ENCODE results near the gene SNF8. TPM values are rescaled to one million over a fixed set of nuclear protein-coding genes. Genes with fewer than 3 reads are reported as not detected.

The SNF8 gene
- polyA plus RNA-seq, 3 donors, result 91.6 to 162 (median 145) TPM

- 8% methylated on average over 2 of the region's 2 CpGs for WGBS (ENCODE audit: insufficient coverage)
- Mint-ChIP-seq H3K36me3 (peaks cover 0 to 6% of the 10 kb centered on the region in 2 donors), H3K27me3 (ENCODE audit: low read depth in 3 of 3) (peaks cover 55 to 73% (median 65%) of the 10 kb centered on the region in 3 donors), H3K4me3 (peak overlapping the region in 1 of 2 donors; percentile 88), H3K4me1 (no peaks in the 10 kb centered on the region), H3K27ac (no peak overlapping the region), H3K9me3 (peaks cover 0 to 7% (median 5%) of the 10 kb centered on the region in 7 donors)
- DNase-seq, result no peak
- H2AFZ ChIP-seq (ENCODE audit: insufficient read depth, low read depth, low read length, poor library complexity, severe bottlenecking), result no peak overlapping the region
- no peaks in the 10 kb centered on the region for H3K36me3 ChIP-seq (replicated peaks in 1 of 2; ENCODE audit: control insufficient read depth in 1 of 2, insufficient read depth in 2 of 2, low read length in 2 of 2)
- no peaks in the 10 kb centered on the region for H4K20me1 ChIP-seq (ENCODE audit: insufficient read depth, low read length)
- no peak overlapping the region for H3K4me2 ChIP-seq (replicated peaks; ENCODE audit: extremely low read depth, low read length, poor library complexity, severe bottlenecking)
- intact Hi-C loops (cut with micrococcal nuclease), result no loop called here
- H3K27me3 ChIP-seq (ENCODE audit: control insufficient read depth in 2 of 2, insufficient read depth in 2 of 2, low read length in 2 of 2), result peaks cover 57 to 82% of the 10 kb centered on the region in 2 donors
- H3K4me3 ChIP-seq (replicated peaks in 1 of 3; ENCODE audit: low read depth in 2 of 3, low read length in 3 of 3), result no peak overlapping the region
- TF ChIP-seq CTCF (IDR thresholded peaks at IDR 0.05), result no peak
- H3K27ac ChIP-seq (ENCODE audit: low read depth in 1 of 2, low read length in 2 of 2), result no peak overlapping the region
- H3K79me2 ChIP-seq (ENCODE audit: insufficient read depth, low read length), result no peaks in the 10 kb centered on the region
- H3K9ac ChIP-seq (ENCODE audit: insufficient read depth, low read length, poor library complexity, severe bottlenecking), result no peak overlapping the region
- H3K9me3 ChIP-seq (replicated peaks in 1 of 2; ENCODE audit: control insufficient read depth in 1 of 2, insufficient read depth in 1 of 2, low read length in 2 of 2), result peaks cover 0 to 7% of the 10 kb centered on the region in 2 donors
- H3K4me1 ChIP-seq (ENCODE audit: control insufficient read depth in 1 of 2, insufficient read depth in 2 of 2, low read length in 2 of 2), result peaks cover under 1 to 3% of the 10 kb centered on the region in 2 donors
Observed at GRCh38 chr17:48990882-48991357, 46.3 kb upstream of the SNF8 start.

GRCh38 chr17:48989100-48989499 is 44.5 kb upstream of the SNF8 start:
- H3K79me2 ChIP-seq (ENCODE audit: insufficient read depth, low read length), result no peaks in the 10 kb centered on the region
- peaks cover 41 to 67% of the 10 kb centered on the region in 2 donors for H3K27me3 ChIP-seq (ENCODE audit: control insufficient read depth in 2 of 2, insufficient read depth in 2 of 2, low read length in 2 of 2)
- H3K9me3 Mint-ChIP-seq, result no peaks in the 10 kb centered on the region
- H3K4me3 ChIP-seq (replicated peaks in 1 of 3; ENCODE audit: low read depth in 2 of 3, low read length in 3 of 3), result no peak overlapping the region
- no peak overlapping the region for H2AFZ ChIP-seq (ENCODE audit: insufficient read depth, low read depth, low read length, poor library complexity, severe bottlenecking)
- TF ChIP-seq CTCF (IDR thresholded peaks at IDR 0.05), result no peak
- H3K36me3 ChIP-seq (replicated peaks in 1 of 2; ENCODE audit: control insufficient read depth in 1 of 2, insufficient read depth in 2 of 2, low read length in 2 of 2), result no peaks in the 10 kb centered on the region
- H3K36me3 Mint-ChIP-seq, result no peaks in the 10 kb centered on the region
- H4K20me1 ChIP-seq (ENCODE audit: insufficient read depth, low read length), result no peaks in the 10 kb centered on the region
- WGBS (ENCODE audit: insufficient coverage), result no CpG with 5 or more reads among the region's 4 CpGs
- no peaks in the 10 kb centered on the region for H3K4me1 ChIP-seq (ENCODE audit: control insufficient read depth in 1 of 2, insufficient read depth in 2 of 2, low read length in 2 of 2)
- intact Hi-C loops (cut with micrococcal nuclease), result no loop called here
- no peak for DNase-seq
- H3K9me3 ChIP-seq (replicated peaks in 1 of 2; ENCODE audit: control insufficient read depth in 1 of 2, insufficient read depth in 1 of 2, low read length in 2 of 2), result no peaks in the 10 kb centered on the region
- H3K27ac ChIP-seq (ENCODE audit: low read depth in 1 of 2, low read length in 2 of 2), result no peak overlapping the region
- H3K4me3 Mint-ChIP-seq, result no peak overlapping the region
- H3K4me1 Mint-ChIP-seq, result no peaks in the 10 kb centered on the region
- H3K9ac ChIP-seq (ENCODE audit: insufficient read depth, low read length, poor library complexity, severe bottlenecking), result no peak overlapping the region
- H3K4me2 ChIP-seq (replicated peaks; ENCODE audit: extremely low read depth, low read length, poor library complexity, severe bottlenecking), result no peak overlapping the region
- H3K27me3 Mint-ChIP-seq (ENCODE audit: low read depth in 3 of 3), result peaks cover 48 to 71% (median 57%) of the 10 kb centered on the region in 3 donors
- H3K27ac Mint-ChIP-seq, result no peak overlapping the region

All from CD14-positive monocyte (primary cell).